HG03520 (cell line): ENCODE data around the gene SCN7A.
"Not testable (repeated sequence)": the region's sequence is repeated elsewhere in the genome, so short reads cannot be mapped to it uniquely, and the experiment has no call there.

Source experiments
- ATAC-seq: cut with Tn5 transposase; IDR thresholded peaks from one replicate; pipeline ENCODE4 v1.9.1; 2021; ENCODE audit warnings: mild to moderate bottlenecking, moderate library complexity; ENCODE audit not compliant: unreplicated experiment

Gene SCN7A

GRCh38 chr2:166360906-166361305 is 133.1 kb downstream of the SCN7A start:
- no peak for ATAC-seq

- no peak for ATAC-seq
Measured at GRCh38 chr2:166360426-166360825, 133.6 kb downstream of the SCN7A start.

GRCh38 chr2:166357950-166358321 is 136.1 kb downstream of the SCN7A start:
- ATAC-seq: not testable (repeated sequence)

- no peak for ATAC-seq
Measured at GRCh38 chr2:166357068-166357949, 136.7 kb downstream of the SCN7A start.
